HepG2 (cell line): Measurements from ENCODE around the gene ABHD6.

Source experiments
- CTCF ChIP-seq: sonication (generic); formaldehyde crosslinking; IDR thresholded peaks from 2 replicates; pipeline ENCODE4 v1.5.0; 2020; ENCODE audit warnings: mild to moderate bottlenecking, missing genetic modification reagents, moderate library complexity
- EED ChIP-seq: sonication (generic); formaldehyde crosslinking; IDR thresholded peaks from 2 replicates; pipeline ENCODE4 v1.5.0; 2020; ENCODE audit warnings: mild to moderate bottlenecking, missing genetic modification reagents
- GABPB1 ChIP-seq: IDR thresholded peaks from 2 replicates; pipeline ENCODE4 v1.6.1; 2016; ENCODE audit warnings: mild to moderate bottlenecking, missing genetic modification reagents, moderate library complexity, missing compliant biosample characterization
- MXD3 ChIP-seq: IDR thresholded peaks from 2 replicates; pipeline ENCODE4 v1.6.1; 2016; ENCODE audit warnings: mild to moderate bottlenecking, missing biosample characterization, missing genetic modification reagents
- ZNF784 ChIP-seq: sonication (generic); formaldehyde crosslinking; IDR thresholded peaks from 2 replicates; pipeline ENCODE4 v1.5.1; 2020; ENCODE audit warnings: missing genetic modification reagents, mild to moderate bottlenecking, borderline replicate concordance

- TF ChIP-seq ZNF784 (no peak), EED (CRISPR knock-in tag) (no peak), MXD3 (no peak), CTCF (CRISPR knock-in tag) (no peak), GABPB1 (CRISPR knock-in tag) (no peak)
Observed at GRCh38 chr3:58256061-58256460, 18.5 kb downstream of the ABHD6 start.
